MV-4-11 (cell line): Measurements from ENCODE around the gene NANOS1.

Experiments used
- DNase-seq: peaks from one replicate; lab custom pipeline; 2025; lab: John Stamatoyannopoulos, UW

NANOS1 gene

GRCh38 chr10:119029613-119030420 is at the start of gene NANOS1:
TSS of gene NANOS1 (plus strand) at chr10:119029714. CDS start at chr10:119029802, 88 bp downstream.
- no peak for DNase-seq

- no peak for DNase-seq
Measured at GRCh38 chr10:118980135-118980865, 49.2 kb upstream of the NANOS1 start.

GRCh38 chr10:118980870-118981269 is 48.6 kb upstream of the NANOS1 start:
- DNase-seq = no peak

DNA sequence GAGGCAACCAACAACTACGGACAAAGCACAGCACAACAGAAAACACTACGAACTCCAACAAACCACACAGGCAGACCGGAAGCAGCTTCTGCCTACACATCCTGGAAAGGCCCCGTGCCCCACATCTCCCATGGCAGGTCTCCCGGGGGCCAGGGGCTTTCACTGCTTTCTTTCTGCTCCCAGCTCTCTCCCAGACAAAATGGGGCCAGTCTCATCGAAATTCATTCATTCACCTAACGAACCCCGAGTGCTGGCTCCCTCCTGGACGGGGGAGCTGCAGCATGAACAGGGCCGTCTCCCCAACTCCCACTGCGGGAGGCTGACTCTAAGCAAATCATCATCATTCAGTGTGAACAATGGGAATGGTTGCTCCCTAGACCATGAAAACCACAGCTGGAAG is 47.6 kb upstream of the NANOS1 start:
- no peak for DNase-seq

GRCh38 chr10:118982366-118982765 is 47.1 kb upstream of the NANOS1 start:
- DNase-seq = no peak

DNA sequence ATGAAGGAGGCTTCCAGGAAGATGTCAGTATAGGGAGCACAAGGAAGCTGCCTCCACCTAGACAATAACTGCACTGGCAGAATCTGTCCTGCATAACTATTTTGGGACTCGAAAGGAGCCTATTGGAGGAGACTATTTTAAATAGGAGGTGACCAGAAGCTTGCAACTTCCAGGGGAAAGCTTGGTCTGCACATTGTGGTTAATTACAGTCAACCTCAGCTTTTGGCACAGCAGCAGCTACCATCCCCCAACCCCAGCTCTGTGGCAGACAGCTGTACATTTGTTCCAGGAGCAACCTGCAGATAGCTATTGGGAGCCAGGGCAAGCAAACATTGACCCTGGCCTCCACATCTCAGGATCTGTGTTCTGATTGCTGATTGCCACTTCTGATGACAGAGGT is 46.3 kb upstream of the NANOS1 start:
- peak; percentile 64 for DNase-seq

- DNase-seq = no peak
Measured at GRCh38 chr10:118985576-118985975, 43.9 kb upstream of the NANOS1 start.

DNA sequence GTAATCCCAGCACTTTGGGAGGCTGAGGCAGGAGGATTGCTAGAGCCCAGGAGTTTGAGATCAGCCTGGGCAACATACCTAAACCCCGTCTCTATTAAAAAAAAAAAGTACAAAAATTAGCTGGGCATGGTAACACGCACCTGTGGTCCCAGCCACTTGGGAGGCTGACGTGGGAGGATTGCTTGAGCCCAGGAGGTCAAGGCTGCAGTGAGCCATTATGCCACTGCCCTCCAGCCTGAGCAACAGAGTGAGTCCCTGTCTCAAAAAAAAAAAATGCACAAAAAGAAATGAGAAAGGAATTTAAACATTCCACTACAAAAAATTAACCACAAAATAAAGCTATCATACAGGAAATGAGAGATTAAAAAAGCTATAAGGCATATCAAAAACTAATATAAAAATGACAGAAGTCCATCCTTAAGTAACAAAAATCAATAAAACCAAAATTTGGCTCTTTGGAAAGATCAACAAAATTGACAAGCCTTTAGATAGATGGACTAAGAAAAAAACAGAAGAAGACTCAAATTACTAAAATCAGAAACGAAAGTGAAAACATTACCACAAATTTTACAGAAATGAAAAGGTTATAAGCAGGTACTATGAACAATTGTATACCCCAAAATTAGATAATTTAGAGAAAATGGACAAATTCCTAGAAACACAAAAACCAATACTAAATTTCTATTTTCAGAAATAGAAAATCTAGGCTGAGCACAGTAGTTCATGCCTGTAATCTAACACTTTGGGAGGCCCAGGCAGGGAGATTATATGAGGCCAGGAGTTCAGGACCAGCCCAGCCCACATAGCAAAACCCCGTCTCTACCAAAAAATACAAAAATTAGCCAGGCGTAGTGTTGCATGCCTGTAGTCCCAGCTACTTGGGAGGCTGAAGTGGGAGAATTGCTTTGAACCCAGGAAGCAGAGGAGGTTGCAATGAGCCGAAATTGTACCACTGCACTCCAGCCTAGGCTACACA is 42.4 kb upstream of the NANOS1 start:
- no peak for DNase-seq

GRCh38 chr10:118990326-118990725 is 39.2 kb upstream of the NANOS1 start:
- no peak for DNase-seq

- no peak for DNase-seq
Measured at GRCh38 chr10:118992496-118992895, 37.0 kb upstream of the NANOS1 start.

- DNase-seq = no peak
Measured at GRCh38 chr10:118993214-118993613, 36.3 kb upstream of the NANOS1 start.

- DNase-seq = no peak
Measured at GRCh38 chr10:118994321-118994720, 35.2 kb upstream of the NANOS1 start.

GRCh38 chr10:118995739-118996138 is 33.8 kb upstream of the NANOS1 start:
- no peak for DNase-seq

GRCh38 chr10:118997379-118997778 is 32.1 kb upstream of the NANOS1 start:
- DNase-seq = no peak

- DNase-seq = no peak
Measured at GRCh38 chr10:118998183-118998582, 31.3 kb upstream of the NANOS1 start.

DNA sequence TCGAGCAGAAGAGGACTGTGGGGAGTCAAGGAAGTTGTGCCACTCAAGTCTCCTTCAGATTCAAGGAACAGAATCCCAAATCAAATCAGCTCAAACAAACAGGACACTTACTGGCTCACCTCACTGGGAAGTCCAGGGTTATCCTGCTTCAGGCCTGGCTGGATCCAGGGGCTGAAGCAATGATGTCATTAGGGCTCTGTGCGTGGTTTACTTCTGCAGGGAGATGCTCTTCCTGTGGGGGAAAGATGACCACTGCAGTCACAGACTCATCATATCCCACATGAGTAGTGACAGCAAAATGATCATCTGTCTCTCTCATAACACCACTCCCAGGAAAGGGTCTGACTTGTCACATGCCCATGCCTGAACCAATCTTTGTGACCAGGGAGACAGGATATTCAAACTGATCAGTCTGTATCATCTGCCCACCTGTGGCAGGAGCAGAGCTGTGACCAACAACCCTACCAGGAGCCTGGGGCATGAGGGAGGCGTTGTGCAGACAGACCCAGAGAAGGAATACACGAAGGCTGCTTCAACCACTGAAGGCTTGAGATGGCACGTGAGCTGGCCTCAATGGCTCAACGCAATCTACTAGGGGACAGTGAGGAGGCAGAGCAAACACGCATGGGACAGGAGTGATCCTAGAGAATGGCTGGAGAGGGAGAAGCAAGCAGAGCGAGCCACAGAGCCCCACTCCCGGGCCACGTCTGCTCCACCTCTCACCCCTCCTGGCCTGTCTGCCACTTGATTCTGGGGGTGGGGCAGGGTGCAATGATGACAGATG is 27.6 kb upstream of the NANOS1 start:
- DNase-seq = no peak

GRCh38 chr10:119003572-119004289 is 25.8 kb upstream of the NANOS1 start:
- DNase-seq = no peak

DNA sequence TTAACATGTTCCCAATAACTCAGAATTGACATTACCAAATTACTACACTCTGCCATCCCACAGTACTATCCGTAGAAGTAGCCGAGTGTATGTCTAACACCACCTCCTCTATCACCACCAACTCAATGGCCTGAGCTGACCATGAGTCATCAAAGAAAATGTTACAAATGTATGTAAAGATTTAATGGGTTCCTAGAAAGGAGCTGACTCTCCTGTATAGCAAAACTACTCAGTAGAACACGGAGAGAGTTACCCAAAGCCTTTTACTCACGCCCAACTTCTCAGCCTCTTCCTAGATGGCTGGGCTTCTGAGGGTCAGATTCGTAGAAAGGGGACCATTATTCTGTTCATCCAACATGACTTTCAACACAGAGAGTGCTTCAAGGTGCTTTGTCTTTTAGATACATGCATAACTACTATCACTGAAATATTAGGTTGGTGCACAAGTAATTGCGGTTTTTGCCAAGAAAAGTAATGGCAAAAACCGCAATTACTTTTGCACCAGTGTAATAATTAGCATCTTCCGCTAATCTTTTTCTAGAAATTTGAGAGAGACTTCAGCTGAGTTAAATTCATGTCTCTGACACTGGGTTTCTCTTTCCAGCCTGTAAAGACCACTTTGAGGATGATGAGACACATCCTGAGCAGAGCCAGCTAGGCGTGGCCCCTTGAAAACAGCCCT is 24.0 kb upstream of the NANOS1 start:
- no peak for DNase-seq

- peak; percentile 4 for DNase-seq
Measured at GRCh38 chr10:119006451-119007210, 22.9 kb upstream of the NANOS1 start.
